Measurements from ENCODE around the gene EVL. TPM values are rescaled to one million over a fixed set of nuclear protein-coding genes. Genes with fewer than 3 reads are reported as not detected.

EVL gene
- total RNA-seq, 1 experiment from 2014 or later = 82.9 TPM

- Histone ChIP-seq H3K27ac (ENCODE audit: low read depth, low read length, poor library complexity, severe bottlenecking) (no peak overlapping the region), H3K9me3 (ENCODE audit: low read depth, low read length, poor library complexity, severe bottlenecking) (no peaks in the 10 kb centered on the region), H3K4me3 (ENCODE audit: low read depth, low read length, poor library complexity, severe bottlenecking) (no peak overlapping the region), H3K27me3 (replicated peaks; ENCODE audit: insufficient read depth, low read depth, low read length, poor library complexity) (no peaks in the 10 kb centered on the region), H3K36me3 (ENCODE audit: insufficient read depth, low read length, poor library complexity, severe bottlenecking) (no peaks in the 10 kb centered on the region), H3K4me1 (ENCODE audit: insufficient read depth, low read length, poor library complexity, severe bottlenecking) (no peaks in the 10 kb centered on the region)
- TF ChIP-seq CTCF (conservative IDR thresholded peaks at IDR 0.05; ENCODE audit: low read depth, low read length) = no peak
- TF ChIP-seq EZH2 (IDR thresholded peaks at IDR 0.05; ENCODE audit: borderline replicate concordance, low read depth, low read length, poor library complexity, severe bottlenecking) = no peak
- no peak for DNase-seq (ENCODE audit: low spot score)
- BruUV-seq (replicated peaks) = no TSS peak
- intact Hi-C loops (cut with micrococcal nuclease; ENCODE audit: unreplicated experiment) = no loop called here
- POLR2A ChIA-PET (ENCODE audit: low non-redundant PET) = no interaction called here
- CTCF ChIA-PET = no interaction called here
Observed at GRCh38 chr14:100054316-100055075, 10.7 kb upstream of the EVL start.

GRCh38 chr14:100056431-100056830 lies 8.8 kb upstream of the EVL start:
- Histone ChIP-seq H3K4me3 (ENCODE audit: low read depth, low read length, poor library complexity, severe bottlenecking) (no peak overlapping the region), H3K27me3 (replicated peaks; ENCODE audit: insufficient read depth, low read depth, low read length, poor library complexity) (no peaks in the 10 kb centered on the region), H3K9me3 (ENCODE audit: low read depth, low read length, poor library complexity, severe bottlenecking) (no peaks in the 10 kb centered on the region), H3K36me3 (ENCODE audit: insufficient read depth, low read length, poor library complexity, severe bottlenecking) (no peaks in the 10 kb centered on the region), H3K4me1 (ENCODE audit: insufficient read depth, low read length, poor library complexity, severe bottlenecking) (no peaks in the 10 kb centered on the region), H3K27ac (ENCODE audit: low read depth, low read length, poor library complexity, severe bottlenecking) (no peak overlapping the region)
- CTCF ChIA-PET = interaction anchor here (0.6 kb wide), 1 partner anchor 52 kb away, joined by 3 read pairs; no protein-coding TSS in a partner anchor
- no TSS peak for BruUV-seq (replicated peaks)
- intact Hi-C loops (cut with micrococcal nuclease; ENCODE audit: unreplicated experiment) = no loop called here
- POLR2A ChIA-PET (ENCODE audit: low non-redundant PET) = no interaction called here
- TF ChIP-seq EZH2 (IDR thresholded peaks at IDR 0.05; ENCODE audit: borderline replicate concordance, low read depth, low read length, poor library complexity, severe bottlenecking) (no peak), CTCF (conservative IDR thresholded peaks at IDR 0.05; ENCODE audit: low read depth, low read length) (no peak)
- DNase-seq (ENCODE audit: low spot score) = no peak

GRCh38 chr14:100056964-100057795 lies 8.0 kb upstream of the EVL start:
- intact Hi-C loops (cut with micrococcal nuclease; ENCODE audit: unreplicated experiment) = no loop called here
- CTCF ChIA-PET = no interaction called here
- Histone ChIP-seq H3K27me3 (replicated peaks; ENCODE audit: insufficient read depth, low read depth, low read length, poor library complexity) (no peaks in the 10 kb centered on the region), H3K4me3 (ENCODE audit: low read depth, low read length, poor library complexity, severe bottlenecking) (no peak overlapping the region), H3K4me1 (ENCODE audit: insufficient read depth, low read length, poor library complexity, severe bottlenecking) (no peaks in the 10 kb centered on the region), H3K27ac (ENCODE audit: low read depth, low read length, poor library complexity, severe bottlenecking) (no peak overlapping the region), H3K9me3 (ENCODE audit: low read depth, low read length, poor library complexity, severe bottlenecking) (no peaks in the 10 kb centered on the region), H3K36me3 (ENCODE audit: insufficient read depth, low read length, poor library complexity, severe bottlenecking) (no peaks in the 10 kb centered on the region)
- BruUV-seq (replicated peaks) = no TSS peak
- DNase-seq (ENCODE audit: low spot score) = peak; percentile 22
- TF ChIP-seq CTCF (conservative IDR thresholded peaks at IDR 0.05; ENCODE audit: low read depth, low read length) = peak; percentile 37; the same call in 1 of the 2 replicates
- TF ChIP-seq EZH2 (IDR thresholded peaks at IDR 0.05; ENCODE audit: borderline replicate concordance, low read depth, low read length, poor library complexity, severe bottlenecking) = no peak
- POLR2A ChIA-PET (ENCODE audit: low non-redundant PET) = no interaction called here
